ENCODE measurements around the gene NLRP2B.

DNA sequence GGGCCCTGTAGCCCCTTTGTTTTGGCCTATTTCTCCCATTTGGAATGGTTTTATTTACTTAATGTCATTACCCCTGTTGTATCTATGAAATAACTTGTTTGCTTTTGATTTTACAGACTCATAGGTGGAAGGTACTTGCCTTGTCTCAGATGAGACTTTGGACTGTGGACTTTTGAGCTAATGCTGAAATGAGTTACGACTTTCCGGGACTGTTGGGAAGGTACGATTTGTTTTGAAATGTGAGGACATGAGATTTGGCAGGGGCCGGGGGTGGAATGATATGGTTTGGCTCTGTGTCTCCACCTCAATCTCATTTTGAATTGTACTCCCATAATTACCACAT, 39.4 kb downstream of the NLRP2B start:
- TF ChIP-seq EZH2 (IDR thresholded peaks at IDR 0.05) (no peak), POLR2AphosphoS5 (IDR thresholded peaks at IDR 0.05; ENCODE audit: borderline replicate concordance, low read depth, low read length) (no peak)
